ENCODE results near the gene NOTCH1. TPM values are rescaled to one million over a fixed set of nuclear protein-coding genes. Genes with fewer than 3 reads are reported as not detected.

The NOTCH1 gene
- total RNA-seq = 11.3 and 11.6 TPM in 2 replicates

DNA sequence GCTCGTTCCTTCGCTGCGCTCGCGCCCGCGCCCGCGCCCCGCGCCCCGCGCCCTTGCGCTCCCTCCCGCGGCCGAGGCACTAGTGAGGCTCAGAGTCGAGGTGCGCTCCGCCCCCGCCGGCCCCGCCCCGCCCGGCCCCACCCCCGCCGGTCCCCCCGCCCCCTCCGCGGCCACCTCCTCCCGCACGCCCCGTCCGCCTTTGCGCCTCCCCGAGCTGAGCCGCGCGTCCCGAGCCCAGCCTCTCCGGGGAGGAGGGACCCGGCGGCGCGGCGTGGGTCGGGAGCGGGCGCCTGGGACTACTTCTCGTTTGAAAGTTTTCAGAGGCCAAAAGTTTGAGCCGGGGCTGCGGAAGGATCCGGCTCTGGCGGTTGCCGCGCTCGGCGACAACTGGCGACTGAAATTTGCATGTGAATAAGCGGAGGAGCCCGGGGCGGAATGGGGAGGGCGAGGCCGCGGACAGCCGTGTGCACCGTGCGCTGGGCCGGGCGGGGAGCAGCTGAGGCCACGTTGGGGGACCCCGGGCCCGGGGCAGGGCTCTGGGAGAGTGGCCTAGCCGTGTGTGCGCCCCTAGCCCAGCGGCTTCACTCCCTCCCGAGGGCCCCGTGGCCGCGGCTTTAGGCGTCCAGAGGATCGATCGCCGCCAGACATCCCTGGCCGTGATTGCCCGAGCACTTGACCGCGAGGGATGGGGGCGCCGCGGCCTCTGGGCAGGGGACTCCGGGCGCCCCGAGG lies at the start of gene NOTCH1:
TSS of gene NOTCH1 (minus strand) at position 84 of the 732 bp plus-strand sequence. CDS start 262 bp downstream, outside the sequence.

DNA sequence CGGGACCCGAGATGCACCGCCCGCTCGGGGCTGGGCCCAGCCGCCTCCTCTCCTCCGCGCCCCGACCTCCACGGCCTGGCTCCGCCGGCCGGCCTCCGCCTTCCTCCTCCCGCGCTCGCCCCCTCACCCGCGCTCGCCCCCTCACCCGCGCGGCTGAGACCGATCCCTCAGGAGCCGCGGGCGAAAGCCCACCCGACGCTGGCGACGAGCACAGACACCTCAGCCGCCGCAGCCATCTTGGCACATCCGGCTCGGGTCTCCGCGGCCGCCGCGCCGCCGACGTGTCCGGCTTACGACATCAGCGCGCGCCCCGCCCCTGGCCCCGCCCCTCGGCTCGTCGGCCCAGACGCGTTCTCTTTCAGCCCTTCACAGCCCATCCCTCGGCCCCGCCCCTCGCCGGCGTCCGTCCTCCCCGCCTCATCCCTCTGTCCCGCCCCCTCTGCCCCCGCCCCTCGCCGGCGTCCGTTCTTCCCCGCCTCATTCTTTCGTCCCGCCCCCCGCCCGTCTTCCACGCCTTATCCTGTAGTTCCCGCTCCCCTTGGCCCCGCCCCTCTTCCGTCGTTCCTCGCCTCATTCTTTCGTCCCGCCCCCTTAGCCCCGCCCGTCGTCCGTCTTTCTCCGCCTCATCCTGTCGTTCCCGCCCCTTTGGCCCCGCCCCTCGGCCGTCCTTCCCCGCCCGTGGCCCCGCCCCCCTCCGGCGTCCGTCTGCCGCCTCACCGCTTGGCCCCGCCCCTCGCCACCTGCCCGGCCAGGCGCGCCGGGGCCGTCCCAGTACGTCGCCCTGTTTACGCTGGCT lies 62.9 kb downstream of the NOTCH1 start, which contains the start of gene SEC16A:
TSS of gene SEC16A (minus strand) at position 248 of the 796 bp plus-strand sequence. CDS start 5,425 bp downstream, outside the sequence.

Small RNA genes lying within 50 kb of the gene (small RNA-seq; reads per million reads assigned to genes)
- not detected for gene MIR4673
- not detected for gene MIR4674

Other genes with a start within 250 kb of the NOTCH1 start
- gene CCDC187, start 242.0 kb downstream of the NOTCH1 start, total RNA-seq = under 0.01 and 0.11 TPM in 2 replicates
- 36.5 and 44.3 TPM in 2 replicates for gene GPSM1, start 218.5 kb downstream of the NOTCH1 start, total RNA-seq
- gene DNLZ, start 182.3 kb downstream of the NOTCH1 start, total RNA-seq = 4.6 and 5.9 TPM in 2 replicates
- 1.5 and 2.9 TPM in 2 replicates for gene CARD9, start 172.4 kb downstream of the NOTCH1 start, total RNA-seq
- 5.7 and 7.2 TPM in 2 replicates for gene SNAPC4, start 145.9 kb downstream of the NOTCH1 start, total RNA-seq
- gene ENTR1, start 135.4 kb downstream of the NOTCH1 start, total RNA-seq = 20.8 and 22.6 TPM in 2 replicates
- gene PMPCA, start 135.4 kb downstream of the NOTCH1 start, total RNA-seq = 37.2 and 47.0 TPM in 2 replicates
- gene INPP5E, start 106.2 kb downstream of the NOTCH1 start, total RNA-seq = 7.0 and 8.0 TPM in 2 replicates
- 36.2 and 37.5 TPM in 2 replicates for gene SEC16A, start 63.0 kb downstream of the NOTCH1 start, total RNA-seq
- gene EGFL7, start 116.9 kb upstream of the NOTCH1 start, total RNA-seq = 7.1 and 9.2 TPM in 2 replicates
- 28.5 and 34.9 TPM in 2 replicates for gene AGPAT2, start 141.4 kb upstream of the NOTCH1 start, total RNA-seq
- 0.13 and 0.65 TPM in 2 replicates for gene DIPK1B, start 166.5 kb upstream of the NOTCH1 start, total RNA-seq
- gene LCN10, start 196.9 kb upstream of the NOTCH1 start, total RNA-seq = not detected in 2 replicates
- not detected in 2 replicates for gene LCN6, start 202.5 kb upstream of the NOTCH1 start, total RNA-seq
- not detected in 2 replicates for gene LCN8, start 212.2 kb upstream of the NOTCH1 start, total RNA-seq
- gene LCN15, start 218.5 kb upstream of the NOTCH1 start, total RNA-seq = not detected in 2 replicates
- gene TMEM141, start 245.3 kb upstream of the NOTCH1 start, total RNA-seq = 37.4 and 42.7 TPM in 2 replicates